Measurements from ENCODE around the gene GPR141. TPM values are rescaled to one million over a fixed set of nuclear protein-coding genes. Genes with fewer than 3 reads are reported as not detected.

GPR141 gene
- total and polyA plus RNA-seq, 9 of the 15 experiments (the other 6 are each of a cell fraction or from before 2014, with no cell fraction given): not detected

DNA sequence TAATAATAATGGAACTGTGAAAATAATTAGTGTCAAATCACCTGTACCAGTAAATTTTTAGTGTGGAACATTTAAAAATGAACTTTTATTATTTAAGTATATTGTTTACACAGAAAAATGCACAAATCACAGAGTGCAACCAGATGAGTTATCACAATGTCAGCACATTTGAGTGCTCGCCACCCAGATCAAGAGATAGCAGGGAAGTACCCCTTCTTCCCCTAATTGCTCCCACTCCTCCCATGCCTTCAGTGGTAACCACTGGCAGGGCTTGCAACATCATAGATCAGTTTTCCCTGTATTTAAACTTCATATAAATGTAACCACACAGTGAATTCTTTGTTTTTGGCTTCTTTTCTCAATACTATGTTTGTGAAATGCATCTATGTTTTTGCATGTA is 7.8 kb upstream of the GPR141 start (continued):
- TF ChIP-seq C11orf30 (IDR thresholded peaks at IDR 0.05; ENCODE audit: low read depth): no peak
- TF ChIP-seq, protein P1, sequence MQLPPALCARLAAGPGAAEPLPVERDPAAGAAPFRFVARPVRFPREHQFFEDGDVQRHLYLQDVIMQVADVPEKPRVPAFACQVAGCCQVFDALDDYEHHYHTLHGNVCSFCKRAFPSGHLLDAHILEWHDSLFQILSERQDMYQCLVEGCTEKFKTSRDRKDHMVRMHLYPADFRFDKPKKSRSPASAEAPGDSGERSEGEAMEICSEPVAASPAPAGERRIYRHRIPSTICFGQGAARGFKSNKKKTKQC (CRISPR knock-in tag; IDR thresholded peaks at IDR 0.05): no peak
- TF ChIP-seq SPI1 (IDR thresholded peaks at IDR 0.05; ENCODE audit: borderline replicate concordance, low read depth, low read length): no peak

DNA sequence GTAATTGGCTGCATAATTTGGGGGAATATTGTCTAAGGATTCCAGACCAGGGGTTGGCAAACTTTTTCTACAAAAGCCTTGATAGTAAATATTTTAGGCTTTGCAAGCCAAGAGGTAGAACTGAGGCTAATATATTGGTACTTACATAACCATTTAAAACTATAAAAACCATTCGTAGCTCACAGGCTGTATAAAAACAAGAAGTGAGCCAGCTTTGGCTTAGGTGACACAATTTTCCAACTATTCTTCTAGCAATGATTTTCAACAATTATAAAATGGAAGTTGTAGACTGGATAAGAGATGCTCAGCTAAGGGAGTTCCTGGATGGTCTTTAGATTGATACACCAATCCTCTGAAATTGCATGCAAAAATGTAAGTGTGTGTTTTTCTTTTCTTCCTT is 1.4 kb downstream of the GPR141 start:
- CTCF ChIA-PET (ENCODE audit: low intra/inter-chr PET ratio): no interaction called here
- POLR2A ChIA-PET: no interaction called here
- FAIRE-seq: no peak

More for the DNA sequence above, 1.4 kb downstream of the GPR141 start:
- Histone ChIP-seq H3K27ac (ENCODE audit: extremely low read depth, low read depth, low read length) (no peak overlapping the region), H3K9ac (ENCODE audit: insufficient read depth in 1 of 2, low read depth in 2 of 2, low read length in 2 of 2) (no peak overlapping the region), H3K36me3 (ENCODE audit: control insufficient read depth, insufficient read depth, low read length) (no peaks in the 10 kb centered on the region), H3K9me1 (ENCODE audit: control insufficient read depth, insufficient read depth, low read length) (no peaks in the 10 kb centered on the region), H3K4me3 (no peak overlapping the region), H3K4me1 (replicated peaks in 1 of 2; ENCODE audit: control insufficient read depth in 2 of 2, insufficient read depth in 2 of 2, low read length in 2 of 2) (no peaks in the 10 kb centered on the region), H3K79me2 (ENCODE audit: control insufficient read depth, insufficient read depth, low read length) (no peaks in the 10 kb centered on the region), H3K9me3 (replicated peaks; ENCODE audit: control insufficient read depth, insufficient read depth, low read depth, low read length) (no peaks in the 10 kb centered on the region), H3K4me2 (ENCODE audit: insufficient read depth, low read length) (no peak overlapping the region), H3K27me3 (ENCODE audit: control insufficient read depth in 2 of 2, insufficient read depth in 2 of 2, low read length in 2 of 2) (no peaks in the 10 kb centered on the region), H4K20me1 (replicated peaks; ENCODE audit: control insufficient read depth, insufficient read depth, low read length) (no peaks in the 10 kb centered on the region), H2AFZ (ENCODE audit: low read depth, low read length) (no peak overlapping the region)
- DNase-seq (ENCODE audit: extremely low read depth in 1 of 4, low spot score in 3 of 4) (no peak), ATAC-seq (no peak)
- TF ChIP-seq KLF6 (CRISPR knock-in tag; IDR thresholded peaks at IDR 0.05; ENCODE audit: borderline replicate concordance) (no peak), ERF (CRISPR knock-in tag; IDR thresholded peaks at IDR 0.05) (no peak), CCNT2 (IDR thresholded peaks at IDR 0.05; ENCODE audit: borderline replicate concordance, extremely low read depth, insufficient read length, low read depth, low read length) (no peak), ZBTB17 (CRISPR knock-in tag; IDR thresholded peaks at IDR 0.05) (no peak)
- TF ChIP-seq, protein P2, sequence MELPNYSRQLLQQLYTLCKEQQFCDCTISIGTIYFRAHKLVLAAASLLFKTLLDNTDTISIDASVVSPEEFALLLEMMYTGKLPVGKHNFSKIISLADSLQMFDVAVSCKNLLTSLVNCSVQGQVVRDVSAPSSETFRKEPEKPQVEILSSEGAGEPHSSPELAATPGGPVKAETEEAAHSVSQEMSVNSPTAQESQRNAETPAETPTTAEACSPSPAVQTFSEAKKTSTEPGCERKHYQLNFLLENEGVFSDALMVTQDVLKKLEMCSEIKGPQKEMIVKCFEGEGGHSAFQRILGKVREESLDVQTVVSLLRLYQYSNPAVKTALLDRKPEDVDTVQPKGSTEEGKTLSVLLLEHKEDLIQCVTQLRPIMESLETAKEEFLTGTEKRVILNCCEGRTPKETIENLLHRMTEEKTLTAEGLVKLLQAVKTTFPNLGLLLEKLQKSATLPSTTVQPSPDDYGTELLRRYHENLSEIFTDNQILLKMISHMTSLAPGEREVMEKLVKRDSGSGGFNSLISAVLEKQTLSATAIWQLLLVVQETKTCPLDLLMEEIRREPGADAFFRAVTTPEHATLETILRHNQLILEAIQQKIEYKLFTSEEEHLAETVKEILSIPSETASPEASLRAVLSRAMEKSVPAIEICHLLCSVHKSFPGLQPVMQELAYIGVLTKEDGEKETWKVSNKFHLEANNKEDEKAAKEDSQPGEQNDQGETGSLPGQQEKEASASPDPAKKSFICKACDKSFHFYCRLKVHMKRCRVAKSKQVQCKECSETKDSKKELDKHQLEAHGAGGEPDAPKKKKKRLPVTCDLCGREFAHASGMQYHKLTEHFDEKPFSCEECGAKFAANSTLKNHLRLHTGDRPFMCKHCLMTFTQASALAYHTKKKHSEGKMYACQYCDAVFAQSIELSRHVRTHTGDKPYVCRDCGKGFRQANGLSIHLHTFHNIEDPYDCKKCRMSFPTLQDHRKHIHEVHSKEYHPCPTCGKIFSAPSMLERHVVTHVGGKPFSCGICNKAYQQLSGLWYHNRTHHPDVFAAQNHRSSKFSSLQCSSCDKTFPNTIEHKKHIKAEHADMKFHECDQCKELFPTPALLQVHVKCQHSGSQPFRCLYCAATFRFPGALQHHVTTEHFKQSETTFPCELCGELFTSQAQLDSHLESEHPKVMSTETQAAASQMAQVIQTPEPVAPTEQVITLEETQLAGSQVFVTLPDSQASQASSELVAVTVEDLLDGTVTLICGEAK (IDR thresholded peaks at IDR 0.05): no peak
- TF ChIP-seq, protein P2 (CRISPR knock-in tag; IDR thresholded peaks at IDR 0.05): no peak
- TF ChIP-seq, protein P3, sequence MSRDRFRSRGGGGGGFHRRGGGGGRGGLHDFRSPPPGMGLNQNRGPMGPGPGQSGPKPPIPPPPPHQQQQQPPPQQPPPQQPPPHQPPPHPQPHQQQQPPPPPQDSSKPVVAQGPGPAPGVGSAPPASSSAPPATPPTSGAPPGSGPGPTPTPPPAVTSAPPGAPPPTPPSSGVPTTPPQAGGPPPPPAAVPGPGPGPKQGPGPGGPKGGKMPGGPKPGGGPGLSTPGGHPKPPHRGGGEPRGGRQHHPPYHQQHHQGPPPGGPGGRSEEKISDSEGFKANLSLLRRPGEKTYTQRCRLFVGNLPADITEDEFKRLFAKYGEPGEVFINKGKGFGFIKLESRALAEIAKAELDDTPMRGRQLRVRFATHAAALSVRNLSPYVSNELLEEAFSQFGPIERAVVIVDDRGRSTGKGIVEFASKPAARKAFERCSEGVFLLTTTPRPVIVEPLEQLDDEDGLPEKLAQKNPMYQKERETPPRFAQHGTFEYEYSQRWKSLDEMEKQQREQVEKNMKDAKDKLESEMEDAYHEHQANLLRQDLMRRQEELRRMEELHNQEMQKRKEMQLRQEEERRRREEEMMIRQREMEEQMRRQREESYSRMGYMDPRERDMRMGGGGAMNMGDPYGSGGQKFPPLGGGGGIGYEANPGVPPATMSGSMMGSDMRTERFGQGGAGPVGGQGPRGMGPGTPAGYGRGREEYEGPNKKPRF (IDR thresholded peaks at IDR 0.05; ENCODE audit: low read depth, low read length): no peak
- in situ Hi-C loops (cut with MboI) (no loop called here), intact Hi-C loops (cut with micrococcal nuclease) (no loop called here)
- BruUV-seq (replicated peaks): no TSS peak
- WGBS (ENCODE audit: insufficient coverage, low coverage, missing lambda C conversion rate): 0% methylated on average over 1 of the region's 1 CpG

All from K562 (cell line).